Transverse colon (tissue), 4 donors: Measurements from ENCODE around the gene CCN5. TPM values are rescaled to one million over a fixed set of nuclear protein-coding genes. Genes with fewer than 3 reads are reported as not detected.

ENCODE experiments used
- DNase-seq: peaks from one replicate; pipeline ENCODE4 v3.0.0-alpha.2; 2019
- H3K27ac ChIP-seq, 4 donors: fragments of 200-600 bp; sonication (generic); 2 replicates each; pipeline ENCODE4 v1.5.1; 2016 to 2018; ENCODE audit warnings: inconsistent platforms in 4 of 4
- H3K27me3 ChIP-seq: fragments of 200-600 bp; sonication (generic); 2 replicates; pipeline ENCODE4 v1.5.1; 2017; ENCODE audit warnings: inconsistent platforms
- H3K36me3 ChIP-seq, 4 donors: fragments of 200-600 bp; sonication (generic); 2 replicates each; pipeline ENCODE4 v1.5.1; 2017 to 2019; ENCODE audit warnings: inconsistent platforms in 4 of 4
- H3K4me1 ChIP-seq, 4 donors: fragments of 200-600 bp; sonication (generic); 2 replicates each; pipeline ENCODE4 v1.5.1; 2017 to 2020; ENCODE audit warnings: inconsistent platforms in 4 of 4
- H3K4me3 ChIP-seq, 4 donors: fragments of 200-600 bp; sonication (generic); 1 replicate in 1 of 4; 2 replicates in 3 of 4; pipeline versions ENCODE4 v1.5.1 to v1.6.1; 2017 to 2019; ENCODE audit warnings: inconsistent platforms in 4 of 4
- H3K9me3 ChIP-seq, 2 donors: fragments of 200-600 bp; sonication (generic); 2 replicates each; pipeline ENCODE4 v1.5.1; 2017 to 2019; ENCODE audit warnings: inconsistent platforms in 2 of 2
- EP300 ChIP-seq: sonication (generic); formaldehyde crosslinking; IDR thresholded peaks from one replicate; pipeline ENCODE4 v1.6.1; 2017; ENCODE audit warnings: antibody characterized with exemption, low read depth
- POLR2A ChIP-seq: fragments of 450-650 bp; IDR thresholded peaks from one replicate; pipeline ENCODE4 v1.6.1; 2016; ENCODE audit warnings: antibody characterized with exemption, mild to moderate bottlenecking, moderate library complexity
- POLR2AphosphoS5 ChIP-seq, 3 donors: sonication (generic); formaldehyde crosslinking; IDR thresholded peaks; one replicate each; pipeline ENCODE4 v1.6.1; 2016; ENCODE audit warnings: antibody characterized with exemption in 3 of 3
- whole genome bisulfite sequencing, 2 donors: methylation state at CpG; one replicate each; pipeline ENCODE4 v1.1.5; 2018; ENCODE audit warnings: low coverage in 1 of 2; 5-methylcytosine and 5-hydroxymethylcytosine counted together
- in situ Hi-C, 4 donors: fragments of 200-750 bp; cut with MboI; loops; one replicate each; pipeline versions ENCODE4 v1.15.0 to v1.15.1; 2017; ENCODE audit warnings: low sequenced_read_pairs in 3 of 4, low pct_ligation_motif_present in 1 of 4, low pct_unique_long_range_greater_than_20kb in 1 of 4
- intact Hi-C: fragments of 100-400 bp; cut with DNase I; formaldehyde crosslinking; loops from one replicate; pipeline ENCODE4 v1.15.1; 2023; ENCODE audit warnings: low total_unique reads
- total RNA-seq, 4 donors: library from RNA; depleted of rRNA; stranded (reverse); fragments of >200 nt; gene quantifications; one replicate each; pipeline ENCODE4 v1.1.0, GENCODE V29; 2016
- TF ChIP-seq, protein P1 (sequence below), 5 experiments: fragments of 200-600 bp in 3 of 5; fragments of 450-650 bp in 2 of 5; sonication (generic) in 3 of 5; IDR thresholded peaks; 1 replicate in 2 of 5; 2 replicates in 3 of 5; pipeline ENCODE4 v1.5.1; 2016 to 2017; ENCODE audit warnings: antibody characterized with exemption in 5 of 5, inconsistent platforms in 3 of 5, mild to moderate bottlenecking in 2 of 5, moderate library complexity in 1 of 5

CCN5 gene
- total RNA-seq, 4 donors from 2014 or later = 9.5 to 20.6 (median 15.9) TPM

DNA sequence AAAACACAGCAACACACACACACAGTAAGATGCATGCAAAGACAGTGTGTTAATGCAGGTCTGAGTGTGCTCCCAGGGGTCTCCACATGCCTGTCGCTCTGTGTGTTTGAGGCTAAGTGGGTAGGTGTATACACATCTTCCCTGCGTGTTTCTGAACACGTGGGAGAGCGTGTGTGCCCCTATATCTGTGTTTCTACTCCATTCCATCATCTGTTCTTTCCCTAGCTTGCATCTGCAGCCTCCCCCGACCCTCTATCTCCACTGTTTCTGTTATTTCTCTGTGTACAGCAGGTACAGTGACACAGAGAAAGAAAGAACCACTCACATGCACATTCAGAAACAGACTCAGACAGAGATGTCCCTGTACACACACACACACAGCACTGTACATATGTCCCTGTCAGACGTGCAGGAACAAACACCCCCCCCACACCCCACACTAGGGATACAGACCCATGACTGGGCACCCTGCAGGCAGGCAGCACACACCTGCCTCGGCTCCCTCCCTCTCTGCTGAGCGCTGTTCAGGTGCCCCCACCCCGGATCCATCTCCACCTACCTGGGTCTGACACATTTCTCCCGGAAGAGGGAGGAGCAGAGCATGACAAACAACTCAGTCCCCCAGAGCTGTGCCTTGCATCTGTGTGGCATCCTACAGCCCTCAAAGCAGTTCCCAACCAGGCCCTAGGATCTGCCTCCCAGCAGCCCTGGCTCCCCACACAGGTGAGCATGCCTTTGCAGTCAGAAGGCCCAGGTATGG lies 58.1 kb downstream of the CCN5 start:
- no peak overlapping the region for H3K4me3 ChIP-seq
- peaks cover 28% of the 10 kb centered on the region for H3K27me3 ChIP-seq
- no peaks in the 10 kb centered on the region for H3K36me3 ChIP-seq
- no peak for TF ChIP-seq POLR2A
- no peak for TF ChIP-seq POLR2AphosphoS5 (IDR thresholded peaks at IDR 0.05)
- TF ChIP-seq, protein P1, sequence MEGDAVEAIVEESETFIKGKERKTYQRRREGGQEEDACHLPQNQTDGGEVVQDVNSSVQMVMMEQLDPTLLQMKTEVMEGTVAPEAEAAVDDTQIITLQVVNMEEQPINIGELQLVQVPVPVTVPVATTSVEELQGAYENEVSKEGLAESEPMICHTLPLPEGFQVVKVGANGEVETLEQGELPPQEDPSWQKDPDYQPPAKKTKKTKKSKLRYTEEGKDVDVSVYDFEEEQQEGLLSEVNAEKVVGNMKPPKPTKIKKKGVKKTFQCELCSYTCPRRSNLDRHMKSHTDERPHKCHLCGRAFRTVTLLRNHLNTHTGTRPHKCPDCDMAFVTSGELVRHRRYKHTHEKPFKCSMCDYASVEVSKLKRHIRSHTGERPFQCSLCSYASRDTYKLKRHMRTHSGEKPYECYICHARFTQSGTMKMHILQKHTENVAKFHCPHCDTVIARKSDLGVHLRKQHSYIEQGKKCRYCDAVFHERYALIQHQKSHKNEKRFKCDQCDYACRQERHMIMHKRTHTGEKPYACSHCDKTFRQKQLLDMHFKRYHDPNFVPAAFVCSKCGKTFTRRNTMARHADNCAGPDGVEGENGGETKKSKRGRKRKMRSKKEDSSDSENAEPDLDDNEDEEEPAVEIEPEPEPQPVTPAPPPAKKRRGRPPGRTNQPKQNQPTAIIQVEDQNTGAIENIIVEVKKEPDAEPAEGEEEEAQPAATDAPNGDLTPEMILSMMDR (IDR thresholded peaks at IDR 0.05) = no peak
- TF ChIP-seq EP300 = no peak
- H3K4me1 ChIP-seq = no peaks in the 10 kb centered on the region
- 55 to 60% methylated on average over 1 to 10 of the region's 10 CpGs for WGBS, 2 donors
- H3K9me3 ChIP-seq = no peaks in the 10 kb centered on the region
- in situ Hi-C loops = no loop called here
- DNase-seq = no peak
- no peak overlapping the region for H3K27ac ChIP-seq
- intact Hi-C loops = no loop called here

DNA sequence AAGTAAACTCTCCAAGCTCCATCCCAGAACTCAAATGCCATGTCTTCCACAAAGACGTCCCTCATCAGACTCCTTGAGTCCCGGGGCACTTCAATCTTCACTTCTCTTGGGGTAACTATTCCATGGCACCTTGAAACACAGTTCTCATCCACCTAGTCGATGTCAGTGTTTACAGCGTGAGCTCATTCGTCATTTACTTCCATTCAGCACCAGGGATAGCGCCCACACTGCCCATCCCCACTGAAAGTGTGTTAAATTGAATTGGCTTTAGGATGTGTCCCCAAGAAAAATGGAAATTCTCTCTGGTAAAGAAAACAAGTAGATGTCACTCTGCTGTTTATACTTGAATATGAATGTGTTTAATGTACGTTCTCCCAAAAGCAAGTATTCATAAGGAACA lies 61.8 kb downstream of the CCN5 start:
- no peaks in the 10 kb centered on the region for H3K36me3 ChIP-seq
- H3K9me3 ChIP-seq = no peaks in the 10 kb centered on the region
- intact Hi-C loops = no loop called here
- in situ Hi-C loops = no loop called here
- H3K4me1 ChIP-seq = no peaks in the 10 kb centered on the region
- TF ChIP-seq EP300 (no peak), POLR2A (no peak), POLR2AphosphoS5 (IDR thresholded peaks at IDR 0.05) (no peak)
- TF ChIP-seq, protein P1 (IDR thresholded peaks at IDR 0.05) = no peak
- H3K27ac ChIP-seq = no peak overlapping the region
- DNase-seq = no peak
- peaks cover 18% of the 10 kb centered on the region for H3K27me3 ChIP-seq
- 24 to 26% methylated on average over 7 of the region's 7 CpGs for WGBS, 2 donors
- H3K4me3 ChIP-seq = no peak overlapping the region

Other genes starting within 250 kb of the CCN5 start
- 10 to 100 TPM in 2 of 4 donors, 1 to 10 TPM in 2; 6.8 to 20.9 (median 9.2) TPM for gene TTPAL, start 239.5 kb upstream of the CCN5 start, total RNA-seq
- 10 to 100 TPM; 19.3 to 85.7 (median 53.1) TPM for gene SERINC3, start 193.3 kb upstream of the CCN5 start, total RNA-seq
- 100 to 1,000 TPM in 1 of 4 donors, 10 to 100 TPM in 3; 40.8 to 106 (median 80.4) TPM for gene PKIG, start 132.8 kb upstream of the CCN5 start, total RNA-seq
- gene ADA, start 63.7 kb upstream of the CCN5 start, total RNA-seq = 1 to 10 TPM; 2.6 to 5.4 (median 2.9) TPM
- 1 to 10 TPM in 1 of 4 donors, under 1 TPM in 1, not detected in 2; 0.27 to 1.3 TPM for gene KCNK15, start 30.5 kb downstream of the CCN5 start, total RNA-seq
- gene RIMS4, start 95.2 kb downstream of the CCN5 start, total RNA-seq = 1 to 10 TPM in 3 of 4 donors, not detected in 1; 1.1 to 5.6 (median 1.9) TPM
- 100 to 1,000 TPM in 2 of 4 donors, 10 to 100 TPM in 2; 73.2 to 170 (median 117) TPM for gene YWHAB, start 170.3 kb downstream of the CCN5 start, total RNA-seq
- 100 to 1,000 TPM in 1 of 4 donors, 10 to 100 TPM in 3; 12.0 to 112 (median 31.6) TPM for gene PABPC1L, start 194.7 kb downstream of the CCN5 start, total RNA-seq
- gene TOMM34, start 245.0 kb downstream of the CCN5 start, total RNA-seq = 10 to 100 TPM in 2 of 4 donors, 1 to 10 TPM in 2; 1.2 to 14.8 (median 9.4) TPM